OCI-M2 (cell line): ENCODE measurements around the gene EPS8.
"Not testable (repeated sequence)": the region's sequence is repeated elsewhere in the genome, so short reads cannot be mapped to it uniquely, and the experiment has no call there.

Source experiments
- DNase-seq: peaks from one replicate; lab custom pipeline; 2025; ENCODE audit not compliant: unreplicated experiment; lab: John Stamatoyannopoulos, UW

EPS8 gene

DNA sequence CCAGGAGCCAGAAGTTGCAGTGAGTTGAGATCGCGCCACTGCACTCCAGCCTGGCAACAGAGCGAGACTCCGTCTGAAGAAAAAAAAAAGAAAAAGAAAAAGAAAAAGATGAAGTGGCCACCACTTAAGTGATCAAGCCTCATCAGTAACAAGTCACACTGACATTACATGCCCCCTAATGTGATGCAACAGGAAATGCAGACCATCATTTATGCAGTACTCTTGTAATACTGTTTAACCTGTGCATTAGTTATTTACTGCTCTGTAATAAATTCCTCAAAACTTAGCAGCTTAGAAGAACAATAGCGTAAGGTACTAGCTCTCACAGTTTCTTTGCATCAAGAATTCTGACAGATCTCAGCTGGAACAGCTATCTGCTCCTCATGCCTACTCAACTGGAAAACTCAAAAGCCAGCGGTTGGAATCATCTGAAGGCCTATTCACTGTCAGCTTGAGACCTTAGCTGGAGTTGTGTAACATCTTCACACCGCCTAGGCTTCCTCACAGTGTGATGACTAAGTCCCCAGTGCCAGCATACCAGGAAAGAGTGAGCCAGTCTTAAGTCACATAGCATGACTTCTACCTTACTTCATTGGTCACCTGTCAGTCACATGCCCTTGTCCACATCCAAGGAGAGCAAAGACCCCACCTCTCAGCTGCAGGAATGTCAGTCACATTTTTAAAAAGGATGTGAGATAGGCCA, 31.5 kb downstream of the EPS8 start:
- DNase-seq: no peak

DNA sequence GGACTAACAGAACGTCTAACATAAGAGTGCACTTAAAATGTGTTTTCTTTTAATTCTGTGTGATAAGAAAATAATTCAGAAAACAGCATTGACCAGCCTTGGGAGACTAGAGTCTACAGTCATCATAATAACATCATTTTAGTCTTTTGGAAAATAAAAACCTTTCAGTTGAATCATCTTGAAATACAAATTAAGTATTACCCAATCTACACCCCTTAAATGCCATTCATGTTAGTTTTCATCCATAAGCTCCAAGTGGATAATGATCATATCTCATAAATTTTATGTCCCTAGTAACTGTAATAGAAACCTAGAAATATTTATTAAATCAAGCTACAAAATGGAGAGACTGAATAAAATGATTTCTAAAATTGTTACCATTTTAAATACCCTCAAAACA, 32.4 kb downstream of the EPS8 start:
- DNase-seq: no peak

DNA sequence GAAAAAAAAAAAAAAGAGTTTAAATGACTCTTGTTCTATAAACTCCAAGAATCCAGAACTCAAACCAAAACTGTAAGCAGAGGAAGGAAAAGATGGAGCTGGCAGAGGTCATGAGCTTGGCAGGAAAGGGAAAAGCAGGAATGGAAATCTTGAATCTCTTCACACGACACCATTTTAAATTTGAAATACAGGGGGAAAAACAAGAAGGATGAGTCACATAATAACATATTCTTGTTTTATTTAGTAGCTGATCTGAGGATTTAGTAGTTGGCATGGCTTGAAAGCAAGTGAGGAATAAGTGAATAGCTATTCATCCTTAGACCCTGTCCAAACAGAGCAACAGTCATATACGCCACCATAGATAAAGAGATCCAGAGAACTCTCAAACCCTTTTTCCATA, 35.0 kb downstream of the EPS8 start:
- no peak for DNase-seq

DNA sequence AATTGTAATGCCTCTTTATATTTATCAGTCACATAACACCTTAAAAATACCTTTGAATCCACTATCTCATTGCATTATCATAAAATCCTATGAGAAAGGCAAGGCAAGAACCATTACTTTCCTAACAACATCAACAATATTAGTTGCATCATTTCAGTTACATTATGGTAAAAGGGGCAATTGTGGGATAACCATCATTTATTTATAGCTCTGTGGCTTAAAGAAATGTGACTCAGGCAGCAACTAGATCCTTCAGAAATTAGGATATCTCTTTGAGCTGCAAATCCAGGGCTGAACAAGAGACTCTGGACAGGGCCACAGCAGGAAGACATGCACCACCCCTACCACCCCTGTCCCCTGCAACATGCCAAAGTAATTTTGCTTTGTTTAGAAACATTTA, 36.4 kb downstream of the EPS8 start:
- DNase-seq: no peak

DNA sequence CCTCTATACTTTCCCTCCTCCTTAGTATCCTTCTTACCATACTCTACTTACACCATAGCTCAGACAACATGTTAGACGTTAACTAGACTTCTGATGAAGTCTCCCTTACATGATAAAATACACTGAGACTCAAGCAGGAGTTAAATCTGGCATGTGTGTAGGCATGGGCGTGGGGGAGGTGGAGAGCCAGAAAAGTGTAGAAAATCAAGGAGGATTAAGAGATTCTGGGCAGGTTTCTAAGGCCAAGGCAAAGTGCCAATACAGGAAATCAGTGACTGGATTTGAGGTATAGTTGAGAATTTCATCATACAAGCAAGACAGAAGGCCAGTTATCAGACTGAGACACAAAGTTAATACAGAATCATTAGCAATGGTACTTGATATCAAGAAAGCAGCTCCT, 37.4 kb downstream of the EPS8 start:
- no peak for DNase-seq

DNA sequence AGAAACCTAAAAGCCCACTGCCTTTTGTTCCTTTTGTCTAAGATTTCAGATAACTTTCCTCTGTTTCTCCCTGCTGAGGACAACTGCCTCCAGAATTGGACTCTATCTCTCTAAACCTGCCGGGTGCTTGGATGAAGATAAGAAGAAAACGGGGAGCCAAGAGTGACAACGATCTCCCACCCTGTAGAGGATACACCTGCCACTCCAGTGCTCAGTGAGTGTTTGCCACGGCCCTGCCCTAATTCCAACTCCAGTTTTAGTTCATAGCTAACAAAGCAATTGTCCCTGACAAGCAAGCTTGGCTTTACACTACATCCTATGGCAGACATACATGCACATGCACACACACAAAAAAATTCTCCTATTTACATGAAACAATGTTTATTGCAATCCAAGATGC, 39.3 kb downstream of the EPS8 start:
- DNase-seq: no peak

DNA sequence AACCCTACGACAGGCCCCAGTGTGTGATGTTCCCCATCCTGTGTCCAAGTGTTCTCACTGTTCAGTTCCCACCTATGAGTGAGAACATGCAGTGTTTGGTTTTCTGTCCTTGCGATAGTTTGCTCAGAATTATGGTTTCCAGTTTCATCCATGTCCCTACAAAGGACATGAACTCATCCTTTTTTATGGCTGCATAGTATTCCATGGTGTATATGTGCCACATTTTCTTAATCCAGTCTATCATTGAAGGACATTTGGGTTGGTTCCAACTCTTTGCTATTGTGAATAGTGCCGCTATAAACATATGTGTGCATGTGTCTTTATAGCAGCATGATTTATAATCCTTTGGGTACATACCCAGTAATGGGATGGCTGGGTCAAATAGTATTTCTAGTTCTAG, 47.3 kb downstream of the EPS8 start:
- not testable (repeated sequence) for DNase-seq

DNA sequence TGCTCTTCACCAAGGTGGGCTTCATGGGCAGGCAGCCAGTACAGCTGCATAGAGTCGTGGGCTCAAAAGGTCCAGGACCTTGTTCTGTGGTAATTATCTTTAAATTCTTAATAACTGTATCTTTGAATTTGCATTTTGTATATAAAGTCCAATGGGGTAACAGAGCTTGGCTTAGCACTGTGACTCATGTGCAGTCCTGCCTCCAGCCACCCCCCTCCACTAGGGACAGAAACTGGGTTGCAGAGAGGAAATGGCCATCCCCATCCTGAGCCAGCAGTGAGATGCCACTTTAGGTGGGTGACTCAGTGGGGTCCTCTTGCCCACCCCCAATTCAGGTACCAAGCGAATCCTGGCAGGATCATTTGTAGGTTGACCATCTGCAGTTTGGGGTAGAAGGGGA, 48.1 kb downstream of the EPS8 start:
- no peak for DNase-seq

DNA sequence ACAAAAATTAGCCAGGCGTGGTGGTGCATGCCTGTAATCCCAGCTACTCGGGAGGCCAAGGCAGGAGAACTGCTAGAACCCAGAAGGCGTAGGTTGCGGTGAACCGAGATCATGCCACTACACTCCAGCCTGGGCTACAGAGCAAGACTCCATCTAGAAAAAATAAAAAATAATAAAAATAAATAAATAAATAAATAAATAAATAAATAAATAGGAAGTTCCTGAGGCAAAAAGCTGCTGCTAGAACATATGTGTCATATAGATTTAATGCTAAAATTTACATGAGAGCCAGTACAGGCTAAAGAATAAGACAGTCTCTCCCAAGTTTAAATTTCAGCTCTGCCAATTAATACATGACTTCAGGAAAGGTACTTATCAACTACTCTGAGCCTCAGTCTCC, 48.8 kb downstream of the EPS8 start:
- not testable (repeated sequence) for DNase-seq

DNA sequence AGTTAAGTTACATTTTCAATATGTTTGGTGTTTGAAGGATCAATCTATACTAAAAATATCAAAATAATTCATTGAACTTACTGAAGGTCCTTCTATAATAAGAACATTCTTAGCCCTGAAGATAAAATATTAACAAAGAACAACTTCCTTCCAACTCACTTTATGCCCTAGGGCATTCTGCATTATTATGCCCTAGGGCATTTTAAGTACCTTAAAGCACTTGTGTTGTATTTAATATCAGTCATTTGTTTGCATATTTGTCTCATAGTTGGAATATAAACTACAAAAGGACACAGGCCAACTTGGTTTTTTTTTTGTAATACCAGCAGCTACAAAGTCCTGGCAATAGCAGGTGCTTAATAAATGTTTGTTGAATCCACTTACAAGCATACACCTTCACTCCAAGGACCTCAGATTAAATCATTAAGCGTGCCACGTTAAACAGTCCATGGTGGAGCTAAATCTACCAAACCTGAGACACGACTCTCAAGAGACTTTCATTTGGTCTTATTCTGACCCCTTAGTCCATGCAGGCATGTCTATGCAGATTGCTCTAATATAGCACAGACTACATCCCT, 50.7 kb downstream of the EPS8 start:
- no peak for DNase-seq

DNA sequence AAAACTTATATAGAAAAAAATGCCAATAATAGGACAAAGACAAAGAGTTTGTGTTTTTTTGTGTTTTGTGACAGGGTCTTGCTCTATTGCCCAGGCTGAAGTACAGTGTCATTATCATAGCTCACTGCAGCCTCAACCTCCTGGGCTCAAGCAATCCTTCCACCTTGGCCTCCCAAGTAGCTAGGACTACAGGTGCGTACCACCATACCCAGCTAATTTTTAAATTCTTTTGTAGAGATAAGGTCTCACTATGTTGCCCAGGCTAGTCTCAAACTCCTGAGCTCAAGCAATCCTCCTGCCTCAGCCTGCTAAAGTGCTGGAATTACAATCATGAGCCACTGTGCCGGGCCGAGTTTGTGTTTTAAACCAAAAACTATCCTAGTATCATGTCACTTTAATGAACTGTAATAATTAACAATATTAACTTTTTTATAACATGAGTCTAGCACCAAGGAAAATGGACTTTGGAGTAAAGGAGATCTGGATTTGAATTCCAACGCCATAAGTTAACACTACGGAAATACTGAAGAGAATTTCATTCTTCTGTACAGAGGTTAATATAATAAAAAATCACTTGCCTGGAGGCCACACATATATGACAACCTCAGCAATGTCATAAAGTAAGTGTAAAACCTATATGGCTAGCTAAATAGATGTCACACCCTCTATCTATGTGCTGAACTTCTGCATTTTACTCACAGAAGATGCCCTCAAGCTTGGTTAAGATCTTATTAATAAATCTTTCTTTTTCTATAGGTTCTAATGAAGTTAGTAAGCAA, 53.2 kb downstream of the EPS8 start:
- DNase-seq: no peak

DNA sequence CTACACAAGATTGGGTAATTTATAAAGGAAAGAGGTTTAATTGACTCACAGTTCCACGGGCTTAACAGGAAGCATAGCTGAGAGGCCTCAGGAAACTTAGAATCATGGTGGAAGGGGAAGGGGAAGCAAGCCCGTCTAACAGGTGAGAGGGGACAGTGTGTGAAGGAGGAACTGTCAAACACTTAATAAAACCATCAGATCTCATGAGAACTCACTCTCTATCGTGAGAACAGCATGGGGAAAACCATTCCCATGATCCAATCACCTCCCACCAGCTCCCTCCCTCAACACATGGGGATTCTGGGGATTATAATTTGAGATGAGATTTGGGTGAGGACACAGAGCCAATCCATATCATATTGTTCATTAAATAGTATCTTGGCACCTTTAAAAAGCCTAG, 56.1 kb downstream of the EPS8 start:
- DNase-seq: no peak

DNA sequence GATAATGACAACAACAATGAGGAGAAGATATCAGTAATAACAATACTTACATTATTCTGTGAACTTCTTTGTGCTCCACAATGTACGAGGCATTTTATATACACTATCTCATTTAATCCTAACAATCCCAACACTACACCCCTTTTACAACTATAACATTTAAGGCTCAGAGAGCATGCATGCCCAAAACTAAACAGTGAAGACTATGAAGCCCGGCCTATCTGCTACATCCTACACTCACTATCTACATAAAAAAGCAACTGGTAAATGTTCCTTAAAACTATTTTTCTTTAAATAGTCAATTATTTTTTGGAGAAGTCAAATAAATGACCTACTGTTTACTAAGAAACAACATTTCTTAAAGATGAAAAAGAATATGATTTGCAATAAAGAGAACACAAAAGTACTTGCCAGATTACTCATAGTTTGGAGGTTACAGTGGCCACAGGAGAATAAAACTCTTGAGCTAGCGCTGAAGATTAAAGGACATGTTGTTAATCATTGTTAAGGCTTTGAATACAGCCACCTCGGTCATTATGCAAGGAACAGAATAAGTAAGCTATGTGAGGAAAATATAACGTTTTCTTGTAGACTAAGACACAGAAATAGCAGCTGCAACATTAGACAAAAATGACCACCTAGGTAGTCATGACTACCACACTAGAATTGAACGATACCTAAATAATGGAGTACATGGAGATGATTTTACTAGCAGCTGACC, 56.7 kb downstream of the EPS8 start:
- DNase-seq: no peak

DNA sequence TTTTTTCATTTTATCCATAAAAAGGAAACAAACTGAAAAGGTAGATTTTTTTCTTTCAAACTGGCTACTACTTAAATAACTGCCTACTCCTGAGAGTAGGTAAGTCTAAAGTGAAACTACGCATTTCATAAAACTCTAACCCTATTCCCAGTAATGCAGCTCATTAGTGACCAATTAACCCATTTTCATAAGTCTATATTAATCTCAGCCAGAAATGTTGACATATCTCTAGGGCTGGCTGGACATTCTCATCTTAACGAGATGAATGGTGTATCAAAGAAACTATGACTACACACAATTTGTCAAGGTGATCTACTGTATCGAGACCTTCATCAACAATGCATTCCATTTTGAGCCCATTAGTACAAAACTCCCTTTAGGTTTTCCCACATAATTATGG, 57.2 kb downstream of the EPS8 start:
- no peak for DNase-seq

DNA sequence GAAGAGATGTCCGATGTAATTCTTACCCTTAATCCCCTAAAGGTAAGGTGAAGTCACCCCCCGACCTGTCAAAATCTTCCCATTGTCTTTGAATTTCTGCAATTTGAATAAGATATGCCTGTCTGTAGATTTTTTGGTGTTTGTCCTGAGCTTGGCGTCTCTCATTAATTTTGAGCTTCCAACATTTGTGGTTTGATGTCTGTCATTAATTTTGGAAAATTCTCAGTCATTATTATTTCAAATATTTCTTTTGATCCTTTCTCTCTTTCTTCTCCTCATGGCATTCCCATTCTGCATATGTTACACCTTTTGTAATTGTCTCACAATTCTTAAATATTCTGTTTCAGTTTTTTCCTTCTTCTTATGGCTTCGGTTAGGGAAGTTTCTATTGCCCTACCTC, 60.1 kb downstream of the EPS8 start:
- DNase-seq: no peak

DNA sequence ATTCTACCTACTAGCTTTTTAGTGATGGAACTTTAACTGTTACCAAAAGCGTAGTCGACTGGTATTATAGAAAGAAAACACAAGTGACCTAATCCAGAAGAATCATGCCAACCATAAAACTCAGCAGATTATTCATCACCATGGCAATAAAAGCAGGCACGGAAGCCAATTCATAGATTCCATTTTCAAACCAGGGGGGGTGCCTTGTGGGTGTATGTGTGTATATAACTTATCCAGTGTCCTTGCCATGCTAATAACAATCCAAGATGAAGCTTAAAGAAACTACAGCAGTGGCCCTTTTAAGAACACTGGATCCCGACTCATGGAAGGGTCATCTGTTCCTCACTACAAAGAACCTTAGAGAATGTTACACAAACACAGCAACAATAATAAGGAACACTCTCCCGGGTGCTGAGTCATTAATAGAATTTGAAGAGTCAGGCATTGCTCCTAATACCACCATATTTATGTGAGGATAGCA, 61.0 kb downstream of the EPS8 start:
- no peak for DNase-seq

DNA sequence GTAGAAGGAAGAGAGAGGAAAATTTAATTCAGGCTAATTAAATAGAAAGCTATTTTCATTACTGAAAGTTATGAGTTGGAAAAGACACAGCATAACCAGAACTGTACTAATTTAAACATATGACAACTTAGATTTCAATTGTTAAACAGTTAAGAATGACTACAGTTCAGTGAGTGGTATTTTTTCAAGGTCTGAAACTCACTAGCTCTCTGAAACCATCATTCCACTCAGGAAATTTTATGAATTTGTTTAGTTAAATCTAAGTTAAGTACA, 62.4 kb downstream of the EPS8 start:
- no peak for DNase-seq

DNA sequence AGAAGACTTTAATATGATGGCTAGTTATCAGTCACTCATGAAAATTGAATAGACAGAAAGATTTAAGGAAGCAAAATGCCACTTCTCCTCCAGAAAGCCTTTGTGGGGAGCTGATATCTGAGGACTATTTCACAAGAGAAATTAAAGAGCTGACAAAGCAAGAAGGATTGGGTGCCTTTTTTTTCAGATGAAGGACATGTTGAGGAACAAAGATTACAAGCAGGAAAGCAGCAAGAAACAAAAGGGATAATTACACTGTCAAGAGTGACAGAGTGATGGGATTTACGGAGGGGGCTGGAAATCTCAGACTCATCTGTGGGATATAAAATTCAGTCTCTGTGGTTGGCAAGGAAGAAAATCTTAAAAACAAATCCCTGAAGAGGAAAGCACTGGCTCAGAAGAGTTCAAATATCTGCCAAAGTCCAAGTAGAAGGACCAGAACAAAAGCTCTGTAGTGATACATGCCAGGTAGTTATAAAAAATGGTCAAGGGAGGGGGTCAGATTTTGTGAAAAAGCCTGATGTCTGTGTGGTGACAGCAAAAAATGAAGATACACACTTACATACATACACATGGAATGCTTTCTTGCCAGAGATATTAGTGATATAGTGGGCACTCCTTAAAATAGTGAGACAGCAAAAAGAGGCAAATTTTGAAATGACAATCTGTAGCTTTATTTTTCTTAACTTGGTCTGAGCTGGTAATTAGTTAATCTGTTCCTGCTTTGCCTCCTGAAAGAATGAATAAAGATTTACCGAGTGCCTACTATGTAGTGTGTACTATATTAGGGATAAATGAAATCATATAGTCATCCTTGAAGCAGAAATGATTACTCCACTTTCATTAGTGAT, 62.9 kb downstream of the EPS8 start:
- no peak for DNase-seq

DNA sequence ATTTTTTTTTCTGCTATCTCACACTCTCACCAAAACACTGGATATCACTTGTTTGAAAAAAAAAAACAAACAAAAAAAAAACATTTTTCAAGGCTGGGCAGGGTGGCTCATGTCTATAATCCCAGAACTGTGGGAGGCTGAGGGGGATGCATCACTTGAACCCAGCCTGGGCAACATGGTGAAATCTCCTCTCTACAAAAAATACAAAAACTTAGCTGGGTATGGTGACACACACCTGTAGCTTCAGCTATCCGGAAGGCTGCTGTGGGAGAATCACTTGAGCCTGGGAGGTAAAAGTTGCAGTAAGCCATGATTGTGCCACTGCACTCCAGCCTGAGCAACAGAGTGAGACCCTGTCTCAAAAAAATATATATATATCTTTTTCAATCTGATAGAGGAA, 66.2 kb downstream of the EPS8 start:
- DNase-seq: no peak

DNA sequence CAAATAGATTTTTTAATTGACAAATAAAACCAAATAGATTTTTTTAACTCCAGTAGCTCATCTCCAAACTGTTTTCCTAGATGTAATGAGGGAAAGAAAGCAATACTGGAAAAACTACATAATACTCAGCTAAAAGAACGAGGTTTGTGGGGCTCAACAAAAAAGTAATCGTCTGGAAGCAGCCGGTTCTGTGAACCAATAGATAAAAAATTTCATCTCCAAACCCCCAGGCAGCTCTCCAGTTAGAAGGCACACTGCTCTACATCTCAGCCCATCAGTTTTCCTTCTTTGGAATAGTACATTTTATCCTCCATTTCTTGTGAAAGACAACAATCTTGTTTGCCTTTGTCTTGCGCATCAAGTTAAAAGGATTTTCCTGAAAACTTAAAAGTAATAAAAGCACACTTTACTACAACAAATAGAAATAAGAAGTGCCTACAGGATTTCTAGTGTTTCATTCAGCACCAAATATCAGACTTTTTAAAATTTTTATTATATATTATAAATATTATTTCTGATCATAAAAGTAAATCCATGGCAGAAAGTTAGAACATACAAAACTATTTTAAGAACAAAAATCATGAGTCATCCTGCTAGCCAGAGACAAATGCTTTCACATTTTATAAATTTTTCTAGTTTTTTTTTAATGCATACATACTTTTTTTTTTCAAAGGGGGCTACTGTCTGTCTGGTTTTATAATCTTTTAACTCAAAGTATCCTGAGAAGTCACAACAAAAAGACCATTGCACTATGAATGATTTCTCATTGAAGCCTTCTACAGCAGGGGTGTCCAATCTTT, 67.7 kb downstream of the EPS8 start:
- no peak for DNase-seq
